PC-3 (cell line): ENCODE measurements around the gene ANTKMT.

Experiments used
- CTCF ChIP-seq: fragments of 300-600 bp; sonication (generic); conservative IDR thresholded peaks from 2 replicates; pipeline ENCODE4 v1.5.1; 2017; ENCODE audit warnings: antibody characterized with exemption, low read depth, mild to moderate bottlenecking, low read length
- EZH2 ChIP-seq: fragments of 300-600 bp; sonication (generic); IDR thresholded peaks from one replicate; pipeline ENCODE4 v1.6.1; 2017; ENCODE audit warnings: antibody characterized with exemption, mild to moderate bottlenecking, low read length; ENCODE audit not compliant: unreplicated experiment

- TF ChIP-seq CTCF: no peak
- no peak for TF ChIP-seq EZH2
These were observed 25.4 kb upstream of the ANTKMT start for GRCh38 chr16:695355-696089.
